Stimulated activated naive CD8-positive, alpha-beta T cell treated with anti-CD3 and anti-CD28 coated beads, Interleukin-15, amount 100 ng/mL, for 72 hours (primary cell): ENCODE data around the gene TTC7B.
A peak's percentile ranks its signal among the peaks of the same experiment; 100 is the strongest.

Source experiments
- ATAC-seq: fragments of 150-1000 bp; cut with Tn5 transposase; 2 replicates; pipeline ENCODE4 v1.10.0; 2021; ENCODE audit warnings: mild to moderate bottlenecking, moderate library complexity
- DNase-seq, 2 donors: peaks; one replicate each; pipeline ENCODE4 v3.0.0; 2021 to 2022
- H3K27ac Mint-ChIP-seq, 2 donors: one replicate each; pipeline ENCODE4 v1.8.0; 2022; ENCODE audit warnings: mild to moderate bottlenecking in 2 of 2, mixed read lengths in 2 of 2, moderate library complexity in 2 of 2
- H3K27me3 Mint-ChIP-seq: one replicate; pipeline ENCODE4 v1.8.0; 2022; ENCODE audit warnings: mixed read lengths
- H3K4me1 Mint-ChIP-seq: one replicate; pipeline ENCODE4 v1.8.0; 2022; ENCODE audit warnings: mild to moderate bottlenecking, mixed read lengths
- H3K4me3 Mint-ChIP-seq, 2 donors: one replicate each; pipeline ENCODE4 v1.8.0; 2022; ENCODE audit warnings: mild to moderate bottlenecking in 2 of 2, mixed read lengths in 2 of 2, moderate library complexity in 1 of 2
- H3K9me3 Mint-ChIP-seq, 2 donors: one replicate each; pipeline ENCODE4 v1.8.0; 2022; ENCODE audit warnings: mixed read lengths in 2 of 2

The TTC7B gene

GRCh38 chr14:90678846-90679362 is 137.3 kb downstream of the TTC7B start:
- no peak overlapping the region for H3K4me3 Mint-ChIP-seq
- H3K27me3 Mint-ChIP-seq: no peaks in the 10 kb centered on the region
- H3K27ac Mint-ChIP-seq: peak overlapping the region in 1 of 2 donors; percentile 34
- H3K9me3 Mint-ChIP-seq: no peaks in the 10 kb centered on the region
- peaks cover 51% of the 10 kb centered on the region for H3K4me1 Mint-ChIP-seq
- ATAC-seq (no peak), DNase-seq (no peak)

DNA sequence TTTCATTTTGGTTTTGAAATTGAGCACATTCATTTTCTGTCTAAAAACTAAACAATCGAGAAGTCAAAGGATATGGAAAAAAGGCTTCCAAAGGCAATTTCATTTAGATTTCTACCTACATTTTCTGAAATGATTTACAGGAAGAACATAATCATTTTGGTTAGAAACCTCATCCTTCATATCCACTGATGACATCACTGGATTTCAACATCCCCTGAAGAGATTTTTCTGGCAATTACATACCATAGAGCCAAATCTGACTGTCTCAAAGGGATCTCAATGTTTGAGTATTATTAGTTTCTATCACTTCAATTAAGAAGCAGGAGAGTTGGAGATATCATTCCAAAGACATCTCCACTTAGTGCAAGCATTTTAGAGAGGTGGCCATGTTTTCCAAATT is 137.8 kb downstream of the TTC7B start:
- no peaks in the 10 kb centered on the region for H3K9me3 Mint-ChIP-seq
- H3K27me3 Mint-ChIP-seq: no peaks in the 10 kb centered on the region
- H3K27ac Mint-ChIP-seq: peak overlapping the region; percentile 34 to 94
- peaks cover 51% of the 10 kb centered on the region for H3K4me1 Mint-ChIP-seq
- H3K4me3 Mint-ChIP-seq: no peak overlapping the region
- ATAC-seq: no peak
- no peak for DNase-seq

DNA sequence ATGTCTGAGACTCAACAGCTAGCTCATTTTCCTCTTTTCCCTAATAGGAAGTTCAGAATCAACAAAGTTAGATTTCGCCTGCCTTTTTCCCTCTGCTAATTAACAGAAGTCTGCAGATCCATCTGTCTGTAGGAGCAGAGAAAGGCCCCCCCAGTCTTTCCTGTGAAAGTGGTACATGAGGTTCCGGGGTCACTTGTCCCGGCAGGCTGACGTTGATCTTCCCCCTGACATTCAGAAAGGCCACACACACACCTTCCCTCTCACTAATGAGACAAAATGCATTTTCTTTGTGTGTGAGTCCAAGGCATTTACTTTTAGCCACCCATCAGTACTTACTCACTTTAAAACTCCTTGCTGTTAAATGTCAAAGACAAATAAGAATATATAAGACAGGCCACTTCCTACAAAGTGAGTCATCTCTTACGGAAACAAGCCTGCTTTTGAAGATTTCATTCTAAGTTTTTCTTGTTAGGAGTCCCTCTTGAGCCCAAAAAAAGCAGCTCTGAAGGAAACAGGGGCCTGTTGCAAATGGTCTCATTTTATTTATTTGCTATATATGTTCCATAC is 138.7 kb downstream of the TTC7B start:
- no peaks in the 10 kb centered on the region for H3K27me3 Mint-ChIP-seq
- no peaks in the 10 kb centered on the region for H3K9me3 Mint-ChIP-seq
- peak overlapping the region; percentile 73 to 77 for H3K4me3 Mint-ChIP-seq
- H3K27ac Mint-ChIP-seq: peak overlapping the region; percentile 94 to 95
- ATAC-seq (peak; percentile 90), DNase-seq (peak; percentile 14 to 24)
- peaks cover 51% of the 10 kb centered on the region for H3K4me1 Mint-ChIP-seq

GRCh38 chr14:90676912-90677311 is 139.3 kb downstream of the TTC7B start:
- Mint-ChIP-seq H3K27ac (peak overlapping the region; percentile 94 to 95), H3K4me1 (peaks cover 56% of the 10 kb centered on the region), H3K27me3 (no peaks in the 10 kb centered on the region), H3K4me3 (peak overlapping the region; percentile 73 to 77), H3K9me3 (no peaks in the 10 kb centered on the region)
- DNase-seq: no peak
- no peak for ATAC-seq

- ATAC-seq (peak; percentile 45), DNase-seq (no peak)
- H3K9me3 Mint-ChIP-seq: no peaks in the 10 kb centered on the region
- H3K27me3 Mint-ChIP-seq: no peaks in the 10 kb centered on the region
- H3K27ac Mint-ChIP-seq: peak overlapping the region; percentile 66 to 79
- H3K4me3 Mint-ChIP-seq: peak overlapping the region; percentile 16 to 49
- H3K4me1 Mint-ChIP-seq: peaks cover 61% of the 10 kb centered on the region
These were observed 139.9 kb downstream of the TTC7B start for GRCh38 chr14:90676356-90676755.

DNA sequence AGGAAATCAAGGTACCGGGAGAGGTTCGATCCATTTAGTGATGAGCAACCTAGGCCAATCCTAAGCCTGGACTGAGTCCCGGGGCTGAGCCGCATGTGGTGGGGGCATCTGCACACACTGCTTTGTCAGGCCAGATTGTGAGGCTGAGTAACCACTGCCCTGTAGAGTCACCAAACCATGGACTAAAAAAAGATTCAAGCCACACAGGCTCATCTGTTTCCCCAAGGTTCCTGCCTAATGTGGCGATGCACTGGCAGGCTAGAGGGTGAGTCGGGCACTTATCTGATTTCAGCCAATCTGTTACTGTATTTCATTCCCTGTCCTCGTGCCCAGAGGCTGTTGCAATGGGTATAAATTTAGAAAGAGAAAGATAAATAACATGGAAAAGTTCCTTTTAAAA is 140.8 kb downstream of the TTC7B start:
- Mint-ChIP-seq H3K27ac (no peak overlapping the region), H3K9me3 (no peaks in the 10 kb centered on the region)

DNA sequence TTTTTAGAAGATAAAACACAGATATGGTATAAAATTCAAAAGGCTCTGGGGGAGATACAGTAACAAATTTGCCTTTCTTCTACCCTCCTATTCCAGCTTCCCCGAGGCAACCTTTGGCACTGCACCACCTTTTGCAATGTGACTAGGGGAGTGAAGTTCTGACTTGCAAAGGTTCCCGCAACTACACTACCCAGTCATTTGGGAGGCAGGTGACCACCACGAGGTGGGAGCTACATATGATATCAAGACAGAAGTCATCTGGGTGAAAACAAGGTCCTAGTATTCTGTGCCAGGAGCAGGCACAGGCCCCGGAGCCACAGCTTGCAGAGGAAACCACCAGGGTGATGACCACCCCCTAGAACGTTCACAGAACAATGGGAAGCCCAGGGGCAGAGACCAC is 141.5 kb downstream of the TTC7B start:
- Mint-ChIP-seq H3K4me1 (peaks cover 63% of the 10 kb centered on the region), H3K27ac (no peak overlapping the region), H3K4me3 (no peak overlapping the region), H3K27me3 (no peaks in the 10 kb centered on the region), H3K9me3 (peaks cover 0 to 4% of the 10 kb centered on the region in 2 donors)
- ATAC-seq: no peak
- DNase-seq: no peak

More for the DNA sequence above, 140.8 kb downstream of the TTC7B start:
- no peak overlapping the region for H3K4me3 Mint-ChIP-seq
- H3K4me1 Mint-ChIP-seq: peaks cover 63% of the 10 kb centered on the region
- peak; percentile 14 for ATAC-seq
- DNase-seq: no peak
- no peaks in the 10 kb centered on the region for H3K27me3 Mint-ChIP-seq

- no peak for DNase-seq
These were observed 142.1 kb downstream of the TTC7B start for GRCh38 chr14:90674043-90674670.

DNA sequence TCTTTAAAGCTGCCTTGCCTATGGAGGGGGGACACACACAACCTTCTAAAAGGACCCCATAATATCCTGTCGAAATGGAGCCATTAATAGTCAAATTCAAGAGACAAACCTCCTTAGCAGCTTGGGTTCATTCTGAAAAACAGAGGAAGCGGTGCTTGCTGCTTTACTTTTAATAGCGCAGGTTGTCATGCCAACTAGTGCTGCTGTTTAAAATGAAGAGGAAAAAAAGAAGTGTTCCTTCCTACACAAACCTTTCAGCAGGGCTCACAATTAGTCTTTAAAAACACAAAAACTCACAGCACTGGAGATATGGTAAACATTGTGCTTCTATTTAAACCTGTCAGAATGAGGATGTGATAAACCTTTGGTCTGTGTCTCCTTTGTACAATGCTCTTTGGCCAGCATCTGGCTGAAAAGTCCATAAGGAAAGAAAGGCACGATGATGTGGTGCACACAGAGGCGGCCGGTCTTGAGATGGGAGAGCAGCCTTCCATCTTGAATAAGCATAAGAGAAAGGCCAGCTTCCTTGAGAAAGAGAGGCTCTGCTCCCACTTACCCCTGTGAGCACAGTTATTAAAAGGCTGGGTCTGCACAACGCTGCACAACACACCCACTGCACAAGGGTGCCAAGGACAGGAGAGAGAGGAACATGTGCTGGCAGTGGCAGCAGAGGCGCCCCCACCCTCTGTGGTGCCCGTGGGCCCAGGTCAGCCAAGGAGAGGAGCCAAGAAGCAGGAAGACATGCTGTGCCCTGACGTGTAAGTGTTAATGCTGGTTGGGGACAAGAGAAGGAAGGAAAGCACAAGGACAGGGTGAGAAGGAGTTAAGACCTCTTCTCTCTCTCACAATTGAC is 144.6 kb downstream of the TTC7B start:
- no peaks in the 10 kb centered on the region for H3K27me3 Mint-ChIP-seq
- no peak for ATAC-seq
- no peak for DNase-seq
- H3K27ac Mint-ChIP-seq: no peak overlapping the region
- peaks cover 0 to 13% of the 10 kb centered on the region in 2 donors for H3K9me3 Mint-ChIP-seq
- H3K4me3 Mint-ChIP-seq: no peak overlapping the region
- H3K4me1 Mint-ChIP-seq: peaks cover 33% of the 10 kb centered on the region

More at GRCh38 chr14:90674043-90674670, 142.1 kb downstream of the TTC7B start:
- ATAC-seq: no peak
- no peak overlapping the region for H3K27ac Mint-ChIP-seq
- no peaks in the 10 kb centered on the region for H3K27me3 Mint-ChIP-seq
- H3K4me1 Mint-ChIP-seq: peaks cover 58% of the 10 kb centered on the region
- H3K4me3 Mint-ChIP-seq: no peak overlapping the region
- peaks cover 0 to 8% of the 10 kb centered on the region in 2 donors for H3K9me3 Mint-ChIP-seq

DNA sequence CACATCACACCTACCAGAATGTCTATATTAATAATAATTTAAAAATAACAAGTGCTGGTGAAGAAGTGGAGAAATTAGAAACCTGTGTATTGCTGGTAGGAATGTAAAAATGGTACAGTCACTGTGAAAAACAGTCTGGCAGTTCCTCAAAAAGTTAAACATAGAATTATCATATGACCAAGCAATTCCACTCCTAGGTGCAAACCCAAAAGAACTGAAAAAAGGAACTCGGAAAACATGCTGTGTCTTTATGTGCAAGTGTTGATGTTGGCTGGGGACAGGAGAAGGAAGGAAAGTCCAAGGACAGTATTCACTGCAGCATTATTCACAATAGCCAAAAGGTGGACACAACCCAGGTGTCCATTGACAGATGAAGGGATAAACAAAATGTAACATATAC is 146.5 kb downstream of the TTC7B start:
- H3K27me3 Mint-ChIP-seq: no peaks in the 10 kb centered on the region
- ATAC-seq (no peak), DNase-seq (no peak)
- H3K4me1 Mint-ChIP-seq: peaks cover 17% of the 10 kb centered on the region
- peaks cover 0 to 13% of the 10 kb centered on the region in 2 donors for H3K9me3 Mint-ChIP-seq
- H3K4me3 Mint-ChIP-seq: no peak overlapping the region
- no peak overlapping the region for H3K27ac Mint-ChIP-seq

DNA sequence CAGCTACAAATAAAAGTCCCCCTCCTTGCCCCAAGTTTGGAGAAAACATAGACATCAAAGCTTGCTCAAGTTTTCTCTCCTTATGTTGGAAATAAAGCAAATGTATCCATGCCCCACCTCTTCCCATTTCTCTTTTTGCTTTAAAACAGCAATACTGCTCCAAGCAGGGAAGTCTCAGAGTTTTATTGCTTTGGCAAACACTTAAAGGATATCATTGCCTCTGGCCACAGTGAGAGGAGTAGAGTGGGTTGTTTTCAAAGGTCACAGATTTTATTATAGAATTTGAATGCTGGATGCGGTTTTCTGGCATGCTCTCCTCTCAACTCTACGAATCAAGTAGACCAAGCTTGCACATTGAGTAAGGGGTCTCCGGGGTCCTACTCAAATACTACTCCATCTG is 149.7 kb downstream of the TTC7B start:
- peak overlapping the region in 1 of 2 donors; percentile 85 for H3K27ac Mint-ChIP-seq
- H3K4me1 Mint-ChIP-seq: peaks cover 4% of the 10 kb centered on the region
- H3K27me3 Mint-ChIP-seq: no peaks in the 10 kb centered on the region
- ATAC-seq: no peak
- no peak for DNase-seq
- no peak overlapping the region for H3K4me3 Mint-ChIP-seq
- H3K9me3 Mint-ChIP-seq: peaks cover 0 to 13% of the 10 kb centered on the region in 2 donors

GRCh38 chr14:90665321-90666000 is 150.8 kb downstream of the TTC7B start:
- no peak overlapping the region for H3K27ac Mint-ChIP-seq

DNA sequence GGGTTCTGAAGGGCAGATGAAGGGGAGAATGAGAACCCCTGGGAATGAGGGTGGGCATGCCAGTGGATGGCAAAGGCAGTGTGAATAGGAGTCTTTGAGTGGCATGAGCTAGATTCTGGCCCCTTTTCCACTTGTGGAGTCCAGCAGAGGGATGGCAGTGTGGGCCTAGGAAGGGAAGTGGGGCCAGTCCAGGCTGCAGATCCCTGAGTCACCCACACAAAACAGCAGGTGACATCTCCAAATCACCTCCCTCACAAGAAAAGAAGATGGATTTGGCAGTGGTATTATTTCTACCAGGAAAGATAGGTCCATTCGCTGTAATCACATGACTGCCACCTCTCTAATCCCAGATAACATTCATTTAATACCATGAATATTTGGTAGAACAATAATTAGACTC is 151.3 kb downstream of the TTC7B start:
- ATAC-seq (no peak), DNase-seq (no peak)
- peaks cover 6% of the 10 kb centered on the region for H3K4me1 Mint-ChIP-seq
- H3K4me3 Mint-ChIP-seq: no peak overlapping the region
- H3K9me3 Mint-ChIP-seq: peaks cover 0 to 11% of the 10 kb centered on the region in 2 donors
- H3K27me3 Mint-ChIP-seq: no peaks in the 10 kb centered on the region
- H3K27ac Mint-ChIP-seq: no peak overlapping the region

More at GRCh38 chr14:90665321-90666000, 150.8 kb downstream of the TTC7B start:
- no peak overlapping the region for H3K4me3 Mint-ChIP-seq
- no peaks in the 10 kb centered on the region for H3K27me3 Mint-ChIP-seq
- no peak for ATAC-seq
- no peak for DNase-seq
- H3K4me1 Mint-ChIP-seq: peaks cover 6% of the 10 kb centered on the region
- H3K9me3 Mint-ChIP-seq: peaks cover 0 to 13% of the 10 kb centered on the region in 2 donors

DNA sequence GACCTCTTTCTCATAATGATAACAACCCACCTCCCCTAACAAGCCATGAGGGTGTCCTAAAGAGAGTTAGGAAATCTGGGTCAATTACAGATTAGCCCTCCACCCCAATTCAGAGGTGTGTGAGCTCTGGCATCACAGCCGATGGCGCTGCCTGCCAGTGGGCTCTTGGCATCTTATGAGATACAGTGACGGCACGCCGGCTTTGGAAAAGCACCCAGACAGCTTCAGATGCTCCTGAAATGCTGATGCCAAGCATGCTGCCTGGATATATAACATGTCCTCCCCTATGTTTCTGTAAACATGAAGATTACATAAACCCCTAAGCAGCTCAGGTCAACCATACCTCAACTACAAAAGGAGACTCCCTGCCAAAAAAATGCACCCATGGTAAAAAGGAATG is 152.6 kb downstream of the TTC7B start:
- ATAC-seq: no peak
- peaks cover 0 to 6% of the 10 kb centered on the region in 2 donors for H3K9me3 Mint-ChIP-seq
- H3K27ac Mint-ChIP-seq: no peak overlapping the region
- H3K4me3 Mint-ChIP-seq: no peak overlapping the region
- DNase-seq: no peak
- H3K27me3 Mint-ChIP-seq: peaks cover 6% of the 10 kb centered on the region
- peaks cover 18% of the 10 kb centered on the region for H3K4me1 Mint-ChIP-seq

DNA sequence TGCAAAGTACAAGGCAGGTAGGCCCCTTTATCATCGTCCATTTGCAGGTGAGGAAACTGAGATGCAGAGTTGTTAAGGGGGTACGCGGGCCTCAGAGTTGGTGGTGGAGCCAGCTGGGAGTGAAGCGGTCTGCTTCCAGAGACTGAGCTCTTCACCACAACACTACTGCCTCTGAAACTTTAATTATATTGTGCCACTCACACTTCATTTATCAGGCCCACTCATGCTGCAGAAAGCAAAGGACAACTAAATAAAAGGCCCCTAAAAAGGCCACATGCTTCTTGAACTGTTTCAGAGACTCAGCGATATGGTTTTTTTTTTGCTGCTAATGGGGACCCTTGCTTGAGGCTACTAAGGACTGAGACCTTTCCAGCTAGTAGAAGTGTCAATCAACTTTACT is 153.1 kb downstream of the TTC7B start:
- no peak for DNase-seq
- H3K4me3 Mint-ChIP-seq: no peak overlapping the region
- peaks cover 23% of the 10 kb centered on the region for H3K4me1 Mint-ChIP-seq
- peaks cover 8% of the 10 kb centered on the region for H3K27me3 Mint-ChIP-seq
- H3K9me3 Mint-ChIP-seq: peaks cover 0 to 6% of the 10 kb centered on the region in 2 donors
- no peak for ATAC-seq
- no peak overlapping the region for H3K27ac Mint-ChIP-seq
